Chondrocyte (in vitro differentiated cells): Measurements from ENCODE around the gene IFFO2. TPM values are rescaled to one million over a fixed set of nuclear protein-coding genes. Genes with fewer than 3 reads are reported as not detected.

Experiments used
- DNase-seq: peaks from one replicate; pipeline ENCODE4 v3.0.0; 2021; ENCODE audit warnings: mixed read lengths, low spot score
- H3K27ac Mint-ChIP-seq: one replicate; pipeline ENCODE4 v1.8.0; 2021; ENCODE audit warnings: mild to moderate bottlenecking, moderate library complexity, mixed read lengths; ENCODE audit not compliant: unreplicated experiment
- H3K27me3 Mint-ChIP-seq: 2 replicates; pipeline ENCODE4 v1.8.0; 2021; ENCODE audit warnings: low read depth, mixed read lengths
- H3K36me3 Mint-ChIP-seq: 2 replicates; pipeline ENCODE4 v1.8.0; 2021; ENCODE audit warnings: low read depth, mixed read lengths
- H3K4me1 Mint-ChIP-seq: 2 replicates; pipeline ENCODE4 v1.8.0; 2021; ENCODE audit warnings: low read depth, mild to moderate bottlenecking, mixed read lengths
- H3K4me3 Mint-ChIP-seq: one replicate; pipeline ENCODE4 v1.8.0; 2021; ENCODE audit warnings: mild to moderate bottlenecking, moderate library complexity, mixed read lengths; ENCODE audit not compliant: unreplicated experiment
- H3K9me3 Mint-ChIP-seq: 2 replicates; pipeline ENCODE4 v1.8.0; 2021; ENCODE audit warnings: low read depth, mixed read lengths
- total RNA-seq: library from RNA; stranded (reverse); gene quantifications from 3 replicates; pipeline ENCODE4 v1.2.1, GENCODE V29; 2021
- TF ChIP-seq, protein P1 (sequence below): fragments of 200-600 bp; sonication (generic); IDR thresholded peaks from 2 replicates; pipeline ENCODE4 v1.5.0; 2021; ENCODE audit warnings: antibody characterized with exemption, mild to moderate bottlenecking, moderate library complexity

The IFFO2 gene
- total RNA-seq, 1 donor from 2014 or later: 18.9 TPM

GRCh38 chr1:18881164-18881563 is 75.3 kb downstream of the IFFO2 start:
- TF ChIP-seq, protein P1, sequence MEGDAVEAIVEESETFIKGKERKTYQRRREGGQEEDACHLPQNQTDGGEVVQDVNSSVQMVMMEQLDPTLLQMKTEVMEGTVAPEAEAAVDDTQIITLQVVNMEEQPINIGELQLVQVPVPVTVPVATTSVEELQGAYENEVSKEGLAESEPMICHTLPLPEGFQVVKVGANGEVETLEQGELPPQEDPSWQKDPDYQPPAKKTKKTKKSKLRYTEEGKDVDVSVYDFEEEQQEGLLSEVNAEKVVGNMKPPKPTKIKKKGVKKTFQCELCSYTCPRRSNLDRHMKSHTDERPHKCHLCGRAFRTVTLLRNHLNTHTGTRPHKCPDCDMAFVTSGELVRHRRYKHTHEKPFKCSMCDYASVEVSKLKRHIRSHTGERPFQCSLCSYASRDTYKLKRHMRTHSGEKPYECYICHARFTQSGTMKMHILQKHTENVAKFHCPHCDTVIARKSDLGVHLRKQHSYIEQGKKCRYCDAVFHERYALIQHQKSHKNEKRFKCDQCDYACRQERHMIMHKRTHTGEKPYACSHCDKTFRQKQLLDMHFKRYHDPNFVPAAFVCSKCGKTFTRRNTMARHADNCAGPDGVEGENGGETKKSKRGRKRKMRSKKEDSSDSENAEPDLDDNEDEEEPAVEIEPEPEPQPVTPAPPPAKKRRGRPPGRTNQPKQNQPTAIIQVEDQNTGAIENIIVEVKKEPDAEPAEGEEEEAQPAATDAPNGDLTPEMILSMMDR: no peak
- H3K4me3 Mint-ChIP-seq: no peak overlapping the region
- H3K27ac Mint-ChIP-seq: no peak overlapping the region
- H3K27me3 Mint-ChIP-seq: no peaks in the 10 kb centered on the region
- H3K36me3 Mint-ChIP-seq: peaks cover 9% of the 10 kb centered on the region
- no peaks in the 10 kb centered on the region for H3K9me3 Mint-ChIP-seq
- peaks cover 5% of the 10 kb centered on the region for H3K4me1 Mint-ChIP-seq
- no peak for DNase-seq

DNA sequence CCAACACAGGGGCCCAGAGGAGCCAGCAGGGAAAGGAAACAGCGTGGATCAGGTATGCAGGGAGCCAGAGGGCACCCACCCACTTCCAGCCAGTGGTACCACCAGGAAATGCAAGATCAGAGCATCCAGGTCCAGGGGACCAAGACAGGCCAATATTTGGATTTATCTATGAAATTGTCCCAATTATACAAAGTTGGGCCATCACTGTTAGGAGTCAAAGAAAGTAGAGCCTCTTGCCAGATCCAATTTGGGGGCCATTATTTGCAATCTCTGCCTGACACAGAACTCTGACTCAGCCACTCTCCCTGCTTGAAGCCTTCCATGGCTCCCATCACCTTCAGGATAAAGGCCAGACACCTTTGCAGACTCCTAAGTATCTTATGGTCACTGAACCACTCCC is 75.9 kb downstream of the IFFO2 start:
- Mint-ChIP-seq H3K36me3 (peaks cover 9% of the 10 kb centered on the region), H3K4me1 (no peaks in the 10 kb centered on the region), H3K27me3 (no peaks in the 10 kb centered on the region), H3K27ac (no peak overlapping the region), H3K9me3 (no peaks in the 10 kb centered on the region), H3K4me3 (no peak overlapping the region)
- DNase-seq: no peak
- TF ChIP-seq, protein P1: no peak

- Mint-ChIP-seq H3K4me3 (no peak overlapping the region), H3K27me3 (no peaks in the 10 kb centered on the region), H3K4me1 (no peaks in the 10 kb centered on the region), H3K9me3 (no peaks in the 10 kb centered on the region), H3K27ac (no peak overlapping the region), H3K36me3 (peaks cover 9% of the 10 kb centered on the region)
- no peak for DNase-seq
- TF ChIP-seq, protein P1: no peak
Measured at GRCh38 chr1:18879791-18880309, 76.6 kb downstream of the IFFO2 start.

GRCh38 chr1:18879215-18879790 is 77.2 kb downstream of the IFFO2 start:
- Mint-ChIP-seq H3K27me3 (no peaks in the 10 kb centered on the region), H3K27ac (no peak overlapping the region), H3K4me3 (no peak overlapping the region), H3K4me1 (no peaks in the 10 kb centered on the region), H3K36me3 (peaks cover 7% of the 10 kb centered on the region), H3K9me3 (no peaks in the 10 kb centered on the region)
- no peak for DNase-seq
- TF ChIP-seq, protein P1: no peak

GRCh38 chr1:18878538-18879214 is 77.8 kb downstream of the IFFO2 start:
- H3K36me3 Mint-ChIP-seq: peaks cover 7% of the 10 kb centered on the region
- H3K27me3 Mint-ChIP-seq: no peaks in the 10 kb centered on the region
- H3K27ac Mint-ChIP-seq: no peak overlapping the region
- H3K4me3 Mint-ChIP-seq: no peak overlapping the region
- TF ChIP-seq, protein P1: no peak
- H3K4me1 Mint-ChIP-seq: no peaks in the 10 kb centered on the region
- H3K9me3 Mint-ChIP-seq: no peaks in the 10 kb centered on the region
- no peak for DNase-seq
